Umbilical cord (tissue), 2 donors: Measurements from ENCODE around the gene ARHGAP35. TPM values are rescaled to one million over a fixed set of nuclear protein-coding genes. Genes with fewer than 3 reads are reported as not detected.
A peak's percentile ranks its signal among the peaks of the same experiment; 100 is the strongest.
"Not testable (repeated sequence)": the region's sequence is repeated elsewhere in the genome, so short reads cannot be mapped to it uniquely, and the experiment has no call there.

ENCODE experiments used
- DNase-seq: peaks from one replicate; pipeline ENCODE4 v3.0.0-alpha.2; 2015; ENCODE audit warnings: low spot score
- total RNA-seq: library from RNA; depleted of rRNA; stranded (reverse); fragments of >200 nt; gene quantifications from one replicate; pipeline ENCODE4 v1.2.3, GENCODE V29; 2014; ENCODE audit warnings: low replicate concordance; ENCODE audit not compliant: insufficient read depth

Gene ARHGAP35
- total RNA-seq, 1 donor from 2014 or later: 26.5 TPM

DNA sequence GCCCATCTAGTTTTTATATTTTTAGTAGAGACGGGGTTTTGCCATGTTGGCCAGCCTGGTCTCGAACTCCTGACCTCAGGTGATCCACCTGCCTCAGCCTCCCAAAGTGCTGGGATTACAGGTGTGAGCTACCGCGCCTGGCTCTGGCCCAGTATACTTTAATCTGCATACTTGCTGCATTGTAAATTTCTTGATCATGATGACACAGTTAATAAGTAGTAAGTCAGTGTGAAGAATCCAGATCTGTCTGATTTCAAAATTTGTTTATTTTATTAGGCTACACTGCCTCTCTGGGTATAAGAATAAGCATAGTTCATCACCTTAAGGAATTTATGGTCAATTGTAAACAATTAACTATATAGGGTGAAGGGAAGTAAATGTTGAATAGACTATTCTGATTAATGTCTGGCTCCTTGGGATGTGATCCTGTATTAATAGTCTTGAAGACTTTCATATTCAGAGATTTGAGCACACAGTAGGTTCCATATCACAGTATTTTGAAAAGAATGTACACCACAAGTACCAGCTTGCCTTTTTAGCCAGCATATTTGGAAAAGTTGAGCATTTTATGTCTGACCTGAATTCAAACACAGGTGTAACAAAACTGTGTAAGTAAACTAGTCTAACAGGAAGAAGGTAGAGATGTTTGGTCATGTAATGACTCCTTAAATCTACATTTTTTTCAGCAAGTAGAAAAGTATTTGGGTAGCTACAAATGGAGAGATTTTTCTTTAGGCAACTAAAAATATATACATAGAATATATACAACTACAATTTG lies 7.4 kb downstream of the ARHGAP35 start:
- DNase-seq: no peak

DNA sequence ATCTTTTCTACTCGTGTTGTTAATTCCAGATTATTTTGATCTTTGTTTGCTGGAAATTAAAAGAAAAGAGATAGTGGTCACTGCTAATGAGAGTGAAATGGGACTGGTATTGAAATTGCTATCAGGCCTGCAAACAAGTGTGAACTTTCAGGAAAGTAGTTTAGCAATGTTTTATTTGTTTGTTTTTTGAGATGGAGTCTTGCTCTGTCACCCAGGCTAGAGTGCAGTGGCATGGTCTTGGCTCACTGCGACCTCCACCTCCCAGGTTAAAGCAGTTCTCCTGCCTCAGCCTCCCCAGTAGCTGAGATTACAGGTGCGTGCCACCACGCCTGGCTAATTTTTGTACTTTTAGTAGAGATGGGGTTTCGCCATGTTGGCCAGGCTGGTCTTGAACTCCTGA lies 10.4 kb downstream of the ARHGAP35 start:
- DNase-seq: not testable (repeated sequence)

DNA sequence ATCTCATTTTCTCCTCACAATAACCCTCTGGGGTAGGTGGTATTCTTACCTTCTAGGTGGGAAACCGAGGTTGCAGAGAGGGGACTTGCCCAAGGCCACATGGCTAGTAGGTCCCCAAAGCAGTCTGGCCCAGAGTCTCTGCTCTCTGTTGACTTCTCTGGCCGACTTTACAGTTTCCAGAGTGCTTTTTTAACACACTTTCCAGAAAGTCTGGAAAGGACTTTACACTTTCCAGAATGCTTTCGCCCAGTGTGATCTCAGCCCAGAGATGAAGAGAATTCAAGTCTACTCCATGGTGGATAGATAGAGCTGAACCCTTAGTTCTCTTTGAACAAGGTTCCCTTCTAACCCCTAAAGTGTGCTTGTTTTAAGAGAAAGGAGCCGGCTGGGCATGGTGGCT lies 12.2 kb downstream of the ARHGAP35 start:
- no peak for DNase-seq

DNA sequence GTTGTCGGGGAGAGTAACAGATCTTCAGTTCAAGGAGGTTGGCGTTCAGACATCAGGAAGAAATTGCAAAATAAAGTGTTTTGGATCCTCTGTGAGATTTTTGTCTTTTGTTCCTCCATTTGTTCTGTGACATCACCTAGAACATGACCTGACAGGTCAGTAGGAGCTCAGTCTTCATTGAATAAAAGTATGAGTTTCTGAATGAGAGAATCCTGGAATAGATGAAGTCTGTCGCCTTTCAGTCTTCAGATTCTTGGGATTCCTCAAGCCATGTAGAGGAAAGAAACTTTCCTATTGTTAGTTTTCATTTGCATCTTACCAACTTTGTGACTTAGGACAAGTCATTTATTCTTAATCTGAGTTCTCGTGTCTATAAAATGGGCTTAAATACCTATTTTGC lies 14.4 kb downstream of the ARHGAP35 start:
- DNase-seq: no peak

DNA sequence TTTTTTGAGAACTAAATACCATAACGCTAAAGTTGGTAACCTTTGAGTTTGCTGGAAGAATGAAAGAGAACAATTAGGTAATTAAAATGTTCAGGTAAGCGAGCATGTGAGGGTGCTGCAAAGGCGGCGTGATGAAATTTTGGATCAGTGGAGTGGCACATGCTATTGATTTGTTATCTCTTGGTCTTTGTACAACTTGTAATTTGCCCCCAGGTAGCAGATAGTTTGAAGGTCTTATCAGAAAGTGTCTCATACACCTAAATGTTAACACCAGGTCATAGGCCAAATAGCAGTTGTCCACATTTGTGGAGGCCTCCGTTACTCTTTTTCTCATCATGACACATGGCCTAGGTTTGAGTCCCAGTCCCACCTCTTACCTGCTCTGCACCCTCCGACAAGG lies 14.9 kb downstream of the ARHGAP35 start:
- DNase-seq: no peak

DNA sequence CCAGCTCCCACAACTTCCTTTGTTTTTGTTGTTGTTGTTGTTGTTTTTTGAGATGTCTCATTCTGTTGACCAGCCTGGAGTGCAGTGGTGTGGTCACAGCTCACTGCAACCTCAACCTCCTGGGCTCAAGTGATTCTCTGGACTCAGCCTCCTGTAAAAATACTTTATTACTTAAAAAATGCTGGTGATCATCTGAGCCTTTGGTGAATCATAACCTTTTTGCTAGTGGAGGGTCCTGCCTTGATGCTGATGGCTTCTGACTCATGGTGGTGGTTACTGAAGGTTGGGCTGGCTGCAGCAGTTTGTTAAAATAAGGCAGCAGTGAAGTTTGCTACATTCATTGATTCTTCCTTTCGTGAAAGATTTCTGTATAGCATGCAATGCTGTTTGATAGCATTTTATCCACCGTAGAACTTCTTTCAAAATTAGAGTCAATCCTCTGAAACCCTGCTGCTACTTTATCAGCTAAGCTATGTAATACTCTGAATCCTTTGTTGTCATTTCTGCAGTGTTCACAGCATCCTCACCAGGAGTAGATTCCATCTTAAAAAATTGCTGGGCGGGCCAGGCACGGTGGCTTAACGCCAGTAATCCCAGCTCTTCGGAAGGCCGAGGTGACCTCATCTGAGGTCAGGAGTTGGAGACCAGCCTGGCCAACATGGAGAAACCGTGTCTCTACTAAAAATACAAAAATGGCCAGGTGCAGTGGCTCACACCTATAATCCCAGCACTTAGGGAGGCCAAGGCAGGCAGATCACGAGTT lies 18.0 kb downstream of the ARHGAP35 start:
- DNase-seq: peak; percentile 67

DNA sequence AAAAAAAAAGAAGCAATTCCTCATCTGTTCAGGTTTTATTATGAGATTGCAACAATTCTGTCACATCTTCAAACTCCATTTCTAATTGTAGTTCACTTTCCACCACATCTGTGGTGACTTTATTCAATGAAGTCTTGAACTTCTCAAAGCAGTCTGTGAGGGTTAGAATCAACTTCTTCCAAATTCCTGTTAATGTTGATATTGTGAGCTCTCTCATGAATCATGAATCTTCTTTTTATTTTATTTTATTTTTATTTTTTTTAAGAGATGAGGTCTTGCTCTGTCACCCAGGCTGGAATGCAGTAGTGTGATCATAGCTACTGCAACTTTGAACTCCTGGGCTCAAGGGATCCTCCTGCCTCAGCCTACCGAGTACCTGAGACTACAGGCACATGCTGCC lies 19.6 kb downstream of the ARHGAP35 start:
- no peak for DNase-seq

DNA sequence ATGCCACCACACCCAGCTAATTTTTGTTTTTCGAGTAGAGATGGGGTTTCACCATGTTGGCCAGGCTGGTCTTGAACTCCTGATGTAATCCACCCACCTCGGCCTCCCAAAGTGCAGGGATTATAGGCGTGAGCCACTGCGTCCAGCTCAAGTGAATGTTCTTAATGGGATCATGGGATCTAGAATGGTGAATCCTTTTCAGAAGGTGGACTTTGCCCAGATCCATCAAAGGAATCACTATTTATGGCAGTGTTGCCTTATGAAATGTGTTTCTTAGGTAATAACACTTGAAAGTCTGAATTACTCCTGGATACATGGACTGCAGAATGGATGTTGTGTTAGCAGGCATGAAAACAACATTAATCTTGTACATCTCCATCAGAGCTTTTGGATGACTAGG lies 20.3 kb downstream of the ARHGAP35 start:
- DNase-seq: no peak

DNA sequence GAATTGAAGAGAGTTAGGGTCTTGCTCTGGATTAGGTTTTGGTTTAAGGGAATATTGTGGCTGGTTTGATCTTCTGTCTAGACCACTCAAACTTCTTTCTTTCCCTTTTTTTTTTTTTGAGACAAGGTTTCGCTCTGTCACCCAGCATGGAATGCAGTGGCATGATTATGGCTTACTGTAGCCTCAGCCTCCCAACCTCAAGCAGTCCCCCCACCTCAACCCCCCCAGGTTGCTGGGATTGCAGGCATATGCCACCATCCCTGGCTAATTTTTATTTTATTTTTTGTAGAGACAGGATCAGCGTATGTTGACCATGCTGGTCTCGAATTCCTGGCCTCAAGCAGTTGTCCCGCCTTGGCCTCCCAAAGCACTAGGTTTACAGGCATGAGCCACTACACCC lies 21.2 kb downstream of the ARHGAP35 start:
- DNase-seq: no peak

DNA sequence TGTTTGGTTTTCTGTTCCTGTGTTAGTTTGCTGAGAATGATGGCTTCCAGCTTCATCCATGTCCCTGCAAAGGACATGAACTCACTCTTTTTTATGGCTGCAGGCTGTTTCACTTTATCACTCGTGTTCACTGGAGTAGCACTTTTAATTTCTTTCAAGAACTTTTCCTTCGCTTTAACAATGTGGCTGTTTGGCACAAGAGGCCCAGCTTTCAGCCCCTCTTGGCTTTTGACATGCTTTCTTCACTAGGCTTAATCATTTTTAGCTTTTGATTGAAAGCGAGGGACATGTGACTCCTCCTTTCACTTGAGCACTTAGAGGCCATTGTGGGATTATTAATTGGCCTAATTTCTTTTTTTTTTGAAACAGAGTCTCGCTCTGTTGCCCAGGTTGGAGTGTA lies 22.0 kb downstream of the ARHGAP35 start:
- DNase-seq: not testable (repeated sequence)

DNA sequence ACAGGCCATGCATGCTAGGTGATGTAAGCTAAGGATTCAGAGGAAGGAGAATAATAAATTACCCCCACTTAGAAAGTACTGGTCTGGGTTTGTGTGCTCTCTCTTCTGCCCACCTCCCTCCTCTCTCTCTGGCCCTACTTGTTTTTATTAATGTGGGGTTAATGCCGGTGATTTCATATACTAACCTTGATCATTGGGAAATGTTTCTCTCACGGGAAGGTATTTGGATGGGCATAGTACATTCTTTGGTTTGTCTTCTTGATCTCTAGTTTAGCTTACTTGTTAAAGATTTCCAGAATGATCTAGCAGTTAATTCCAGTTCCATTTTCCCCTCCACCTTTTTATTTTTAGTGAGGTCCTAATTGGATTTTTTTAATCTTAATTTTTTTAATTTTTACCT lies 24.6 kb downstream of the ARHGAP35 start:
- DNase-seq: no peak

DNA sequence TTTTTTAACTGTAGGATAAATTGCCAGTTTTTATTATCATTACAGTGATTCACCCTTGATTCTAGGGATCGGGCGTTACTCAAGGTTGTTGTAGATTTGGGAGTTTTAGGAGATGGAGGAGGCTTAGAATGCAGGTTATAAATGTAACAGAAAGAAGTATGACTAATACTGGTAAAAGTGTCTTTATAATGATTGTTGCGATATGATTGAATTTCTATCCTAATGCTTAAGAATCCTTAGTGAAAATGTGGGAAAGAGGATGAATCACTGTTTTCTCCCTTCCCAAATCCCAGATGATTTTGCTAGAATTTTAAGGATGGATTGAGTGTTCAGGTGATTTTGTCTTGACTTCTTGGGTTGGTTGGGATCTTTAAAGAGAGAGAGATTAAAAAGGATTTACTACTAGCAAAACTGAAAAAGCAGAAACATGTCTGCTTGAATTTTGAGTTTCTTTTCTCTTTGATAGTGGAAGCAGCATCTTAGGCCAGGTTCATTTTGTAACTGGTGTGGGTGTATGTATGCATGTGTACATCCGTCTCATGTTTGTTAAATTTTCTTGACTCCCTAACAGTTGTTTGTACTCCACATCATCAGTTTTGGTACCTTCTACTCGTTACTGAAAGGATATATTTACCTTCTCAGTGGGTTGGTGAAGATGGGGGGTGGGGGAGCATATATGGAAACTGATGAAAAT lies 25.9 kb downstream of the ARHGAP35 start:
- DNase-seq: no peak

DNA sequence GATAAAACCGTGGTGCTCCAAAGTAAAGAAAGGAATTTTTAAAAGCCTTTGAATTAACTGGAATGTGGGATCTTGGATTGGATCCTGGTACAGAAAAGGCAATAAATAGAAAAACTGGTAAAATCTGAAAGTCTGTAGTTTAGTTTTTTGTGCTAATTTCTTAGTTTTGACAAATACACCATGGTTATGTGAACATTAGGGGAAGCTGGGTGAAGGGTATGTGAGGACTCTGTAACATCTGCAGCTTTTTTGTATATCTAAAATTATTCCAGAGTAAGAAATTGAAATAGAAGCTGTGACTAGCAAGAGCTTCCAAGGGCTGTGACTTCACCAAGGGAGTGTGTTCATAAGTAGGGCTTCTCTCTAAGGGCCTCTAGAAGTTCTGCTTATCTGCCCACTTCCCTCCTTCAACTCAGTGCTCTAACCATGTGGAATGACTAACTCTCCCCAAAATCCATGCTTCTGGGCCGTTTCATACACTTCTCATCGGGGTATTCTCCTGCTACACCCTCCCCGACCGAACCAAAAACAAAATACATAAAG lies 26.5 kb downstream of the ARHGAP35 start:
- DNase-seq: no peak

DNA sequence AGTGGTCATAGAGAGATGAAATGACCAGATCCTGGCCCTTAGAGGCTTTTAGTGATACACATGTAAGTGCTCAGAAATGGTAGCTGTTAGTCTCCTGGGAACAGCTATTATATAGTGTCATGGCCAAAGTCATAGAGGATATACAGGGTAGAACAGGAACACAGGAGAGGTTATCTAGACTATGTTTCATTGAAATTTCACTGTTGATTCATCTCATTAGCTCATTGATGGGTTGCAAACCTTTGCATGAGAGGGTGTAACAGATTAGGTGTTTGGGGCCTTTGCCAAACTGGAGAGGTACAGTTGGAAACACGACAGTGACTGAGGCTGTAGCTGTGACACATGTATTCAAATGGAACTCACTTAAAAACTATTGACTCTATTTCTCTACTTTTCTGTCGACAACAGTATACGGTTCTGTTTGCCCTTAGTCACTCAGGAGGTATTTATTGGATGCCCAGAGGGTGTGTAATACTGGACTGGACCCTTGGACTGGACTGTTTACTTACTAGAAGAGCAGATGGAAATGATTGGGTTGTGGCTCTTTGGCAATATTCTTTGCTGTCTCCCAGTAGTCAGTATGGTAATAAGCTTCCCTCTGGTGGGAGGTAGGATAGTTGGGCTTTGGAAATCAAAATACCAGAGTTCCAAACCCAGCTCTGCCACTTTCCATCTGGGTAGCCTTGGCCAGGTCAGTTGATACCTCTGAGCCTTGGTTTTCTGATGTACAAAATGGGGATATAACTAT lies 29.8 kb downstream of the ARHGAP35 start:
- DNase-seq: no peak

DNA sequence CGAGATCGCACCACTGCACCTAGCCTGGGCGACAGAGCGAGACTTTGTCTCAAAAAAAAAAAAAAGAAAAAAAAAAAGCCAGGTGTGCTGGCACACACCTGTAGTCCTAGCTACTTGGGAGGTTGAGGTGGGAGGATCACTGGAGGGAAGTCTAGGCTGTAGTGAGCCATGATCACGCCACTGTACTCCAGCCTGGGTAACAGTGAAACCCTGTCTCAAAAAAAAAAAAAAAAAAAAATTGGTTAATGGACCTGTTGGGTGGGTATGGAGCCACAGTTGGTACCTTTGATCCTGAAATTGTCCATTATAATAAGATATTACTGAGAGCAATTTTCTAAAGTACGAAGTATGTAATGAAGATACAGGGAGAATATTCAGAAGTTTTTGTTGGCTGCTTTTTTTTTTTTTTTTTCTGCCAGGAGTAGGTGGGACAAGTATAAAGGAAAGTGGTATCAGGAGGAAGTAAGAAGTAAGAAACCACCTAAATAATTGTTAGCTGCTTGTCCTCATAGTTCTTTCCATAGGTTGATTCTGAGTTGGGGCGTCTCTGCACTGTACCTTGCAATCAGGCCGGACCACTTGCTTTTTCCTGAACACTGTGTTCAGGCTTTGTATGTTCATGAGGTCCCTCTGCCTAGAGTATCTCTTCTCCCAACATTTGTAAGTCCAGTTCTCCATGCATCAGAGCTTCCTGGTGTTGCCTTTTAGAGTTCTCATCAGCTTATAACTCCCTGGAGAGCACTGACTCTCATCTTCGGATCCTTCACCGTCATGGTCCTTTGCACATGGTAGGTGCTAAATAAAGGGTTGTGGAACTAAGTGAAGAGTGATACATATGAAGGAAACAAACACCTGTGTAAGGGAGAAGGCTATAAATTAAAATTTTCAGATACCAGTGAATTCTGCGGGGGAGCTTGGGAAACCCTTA lies 31.7 kb downstream of the ARHGAP35 start:
- DNase-seq: no peak

DNA sequence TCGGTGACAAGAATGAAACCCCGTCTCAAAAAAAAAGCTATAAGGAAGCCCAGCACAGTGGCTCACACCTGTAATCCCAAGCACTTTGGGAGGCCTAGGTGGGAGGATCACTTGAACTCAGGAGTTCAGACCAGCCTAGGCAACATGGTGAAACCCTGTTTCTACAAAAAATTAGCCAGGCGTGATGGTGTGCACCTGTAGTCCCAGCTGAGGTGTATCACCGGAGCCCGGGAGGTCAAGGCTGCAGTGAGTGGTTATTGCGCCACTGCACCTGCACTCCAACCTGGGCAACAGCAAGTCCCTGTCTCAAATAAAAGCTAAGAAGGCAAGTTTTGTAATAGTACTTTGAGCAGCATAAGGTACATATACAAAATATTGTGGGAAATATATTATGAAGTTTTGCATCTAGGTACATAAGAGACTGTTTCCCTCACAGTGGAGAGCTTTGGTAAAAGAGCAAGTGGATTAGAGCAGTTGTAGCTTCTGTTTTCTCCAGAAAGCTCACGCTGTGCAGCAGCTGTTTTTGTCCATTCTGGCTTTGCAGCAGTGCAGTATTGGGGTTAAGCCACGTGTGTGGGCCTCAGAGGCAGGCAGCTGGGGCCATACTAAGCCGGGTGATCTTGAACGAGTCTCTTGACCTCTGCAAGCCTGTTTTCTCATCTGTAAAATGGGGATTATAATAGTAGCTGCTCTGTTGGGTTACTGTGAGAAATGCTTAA lies 35.4 kb downstream of the ARHGAP35 start:
- DNase-seq: no peak

DNA sequence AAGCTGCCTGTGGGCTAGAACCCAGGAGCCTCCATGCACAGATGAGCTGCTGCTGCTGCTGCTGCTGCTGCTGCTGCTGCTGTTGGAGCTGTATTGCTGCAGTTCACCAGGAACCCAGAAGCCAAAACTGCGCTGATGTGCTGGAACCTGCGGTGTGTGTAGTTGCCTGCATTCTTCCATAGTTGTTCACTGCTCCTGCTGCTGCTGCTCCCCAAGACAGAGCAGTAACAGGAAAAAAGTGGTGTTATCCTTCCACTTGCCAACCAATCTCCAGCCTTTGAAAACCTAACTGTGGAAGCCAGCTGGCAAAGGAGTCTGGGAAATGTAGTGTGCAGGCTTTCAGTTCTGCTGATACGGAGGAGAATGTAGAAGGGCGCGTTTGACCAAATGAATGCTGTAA lies 37.9 kb downstream of the ARHGAP35 start:
- DNase-seq: peak; percentile 43

DNA sequence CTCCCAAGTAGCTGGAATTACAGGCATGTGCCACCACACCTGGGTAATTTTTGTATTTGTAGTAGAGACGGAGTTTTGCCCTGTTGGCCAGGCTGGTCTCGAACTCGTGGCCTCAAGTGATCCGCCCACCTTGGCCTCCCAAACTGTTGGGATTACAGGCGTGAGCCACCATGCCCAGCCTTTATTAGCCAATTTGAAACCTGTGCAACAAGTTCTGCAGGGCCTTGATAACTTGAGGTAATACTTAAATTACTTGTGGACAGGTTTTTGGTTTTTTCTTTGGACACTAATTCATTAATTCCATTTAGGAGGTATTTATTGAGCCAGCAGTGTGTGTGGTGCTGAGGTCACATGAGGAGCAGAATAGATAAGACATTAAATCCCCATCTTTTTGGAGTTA lies 39.5 kb downstream of the ARHGAP35 start:
- DNase-seq: no peak

DNA sequence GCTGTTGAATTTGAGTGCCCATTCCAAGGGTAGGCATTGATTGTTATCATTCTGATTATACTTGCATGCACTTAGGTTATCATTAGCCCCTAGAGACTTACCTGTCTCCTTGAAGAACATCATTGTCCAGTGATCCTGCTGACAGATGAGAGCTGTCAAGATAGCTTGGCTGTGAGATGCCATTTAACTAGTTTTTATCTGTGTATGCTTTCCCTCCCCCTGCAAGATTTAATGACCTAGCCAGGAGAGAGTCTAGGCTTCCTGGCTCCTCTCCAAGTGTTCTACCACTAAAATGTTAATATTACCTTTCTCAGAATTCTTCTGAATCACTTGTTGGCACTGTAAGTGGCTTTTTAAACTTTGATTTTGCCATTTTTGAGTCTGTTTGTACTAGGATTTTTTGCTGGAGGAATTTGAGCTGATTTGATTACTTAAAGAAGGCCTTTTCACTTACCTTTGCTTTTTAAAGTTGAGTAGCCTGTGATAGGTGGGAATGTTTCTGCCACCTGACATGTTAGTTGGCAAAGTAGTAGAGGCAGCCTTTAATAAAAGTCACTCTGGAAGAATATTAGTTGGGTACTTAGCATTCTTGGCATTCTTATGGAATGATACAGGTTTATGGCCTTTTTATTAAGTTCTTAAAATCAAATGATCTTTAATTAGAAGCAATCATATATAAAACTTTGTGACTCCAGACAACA lies 41.1 kb downstream of the ARHGAP35 start:
- DNase-seq: no peak
